Transverse colon (tissue), 3 donors: Measurements from ENCODE around the gene PROX2.

Experiments
- CTCF ChIP-seq, 5 experiments: fragments of 200-600 bp in 3 of 5; fragments of 450-650 bp in 2 of 5; sonication (generic) in 3 of 5; IDR thresholded peaks; 1 replicate in 2 of 5; 2 replicates in 3 of 5; pipeline ENCODE4 v1.5.1; 2016 to 2017; ENCODE audit warnings: antibody characterized with exemption in 5 of 5, inconsistent platforms in 3 of 5, mild to moderate bottlenecking in 2 of 5, moderate library complexity in 1 of 5
- POLR2A ChIP-seq: fragments of 450-650 bp; IDR thresholded peaks from one replicate; pipeline ENCODE4 v1.6.1; 2016; ENCODE audit warnings: antibody characterized with exemption, mild to moderate bottlenecking, moderate library complexity

- TF ChIP-seq POLR2A (no peak), CTCF (IDR thresholded peaks at IDR 0.05) (no peak)
These were observed 12.5 kb upstream of the PROX2 start for GRCh38 chr14:74888164-74889158.
